ENCODE results near the gene PRKG1. TPM values are rescaled to one million over a fixed set of nuclear protein-coding genes. Genes with fewer than 3 reads are reported as not detected.
"Not testable (repeated sequence)": the region's sequence is repeated elsewhere in the genome, so short reads cannot be mapped to it uniquely, and the experiment has no call there.

PRKG1 gene
- total RNA-seq, 4 donors from 2014 or later, result 1.2 to 6.5 (median 2.7) TPM

DNA sequence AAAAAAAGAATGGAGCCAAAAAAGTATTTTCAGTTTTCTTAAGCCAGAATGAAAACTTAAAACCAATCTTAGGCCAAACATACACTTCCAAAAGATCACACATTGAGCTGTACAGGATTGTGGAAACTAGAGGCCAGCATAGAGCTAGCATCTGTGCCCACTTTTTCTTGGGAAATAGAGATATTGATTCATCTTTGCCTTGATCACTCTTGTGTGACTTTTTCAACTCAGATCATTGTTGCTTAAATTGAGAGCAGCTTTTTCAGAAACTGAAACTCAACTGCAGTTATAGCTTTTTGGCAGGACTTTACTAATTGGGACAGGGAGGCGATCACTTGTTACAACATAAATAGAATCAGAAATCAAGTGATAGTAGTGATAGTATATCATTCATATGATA is 132.2 kb downstream of the PRKG1 start:
- no peak for TF ChIP-seq POLR2A (IDR thresholded peaks at IDR 0.05)
- no peak for DNase-seq (ENCODE audit: low spot score in 2 of 2)
- 61% methylated on average over 1 of the region's 1 CpG for WGBS

DNA sequence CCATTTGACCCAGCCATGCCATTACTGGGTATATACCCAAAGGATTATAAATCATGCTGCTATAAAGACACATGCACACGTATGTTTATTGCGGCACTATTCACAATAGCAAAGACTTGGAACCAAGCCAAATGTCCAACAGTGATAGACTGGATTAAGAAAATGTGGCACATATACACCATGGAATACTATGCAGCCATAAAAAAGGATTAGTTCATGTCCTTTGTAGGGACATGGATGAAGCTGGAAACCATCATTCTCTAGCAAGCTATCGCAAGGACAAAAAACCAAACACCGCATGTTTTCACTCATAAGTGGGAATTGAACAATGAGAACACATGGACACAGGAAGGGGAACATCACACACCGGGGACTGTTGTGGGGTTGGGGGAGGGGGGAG is 138.7 kb downstream of the PRKG1 start:
- H3K4me1 ChIP-seq; H3K27me3 ChIP-seq; H3K9me3 ChIP-seq; DNase-seq (ENCODE audit: low spot score in 2 of 2); H3K27ac ChIP-seq; H3K4me3 ChIP-seq; H3K36me3 ChIP-seq: not testable (repeated sequence)
- 90% methylated on average over 5 of the region's 5 CpGs for WGBS

More for the DNA sequence above, 132.2 kb downstream of the PRKG1 start:
- Histone ChIP-seq H3K4me1 (peaks cover 15% of the 10 kb centered on the region), H3K27me3 (no peaks in the 10 kb centered on the region), H3K4me3 (no peak overlapping the region), H3K36me3 (no peaks in the 10 kb centered on the region), H3K27ac (no peak overlapping the region), H3K9me3 (no peaks in the 10 kb centered on the region)

DNA sequence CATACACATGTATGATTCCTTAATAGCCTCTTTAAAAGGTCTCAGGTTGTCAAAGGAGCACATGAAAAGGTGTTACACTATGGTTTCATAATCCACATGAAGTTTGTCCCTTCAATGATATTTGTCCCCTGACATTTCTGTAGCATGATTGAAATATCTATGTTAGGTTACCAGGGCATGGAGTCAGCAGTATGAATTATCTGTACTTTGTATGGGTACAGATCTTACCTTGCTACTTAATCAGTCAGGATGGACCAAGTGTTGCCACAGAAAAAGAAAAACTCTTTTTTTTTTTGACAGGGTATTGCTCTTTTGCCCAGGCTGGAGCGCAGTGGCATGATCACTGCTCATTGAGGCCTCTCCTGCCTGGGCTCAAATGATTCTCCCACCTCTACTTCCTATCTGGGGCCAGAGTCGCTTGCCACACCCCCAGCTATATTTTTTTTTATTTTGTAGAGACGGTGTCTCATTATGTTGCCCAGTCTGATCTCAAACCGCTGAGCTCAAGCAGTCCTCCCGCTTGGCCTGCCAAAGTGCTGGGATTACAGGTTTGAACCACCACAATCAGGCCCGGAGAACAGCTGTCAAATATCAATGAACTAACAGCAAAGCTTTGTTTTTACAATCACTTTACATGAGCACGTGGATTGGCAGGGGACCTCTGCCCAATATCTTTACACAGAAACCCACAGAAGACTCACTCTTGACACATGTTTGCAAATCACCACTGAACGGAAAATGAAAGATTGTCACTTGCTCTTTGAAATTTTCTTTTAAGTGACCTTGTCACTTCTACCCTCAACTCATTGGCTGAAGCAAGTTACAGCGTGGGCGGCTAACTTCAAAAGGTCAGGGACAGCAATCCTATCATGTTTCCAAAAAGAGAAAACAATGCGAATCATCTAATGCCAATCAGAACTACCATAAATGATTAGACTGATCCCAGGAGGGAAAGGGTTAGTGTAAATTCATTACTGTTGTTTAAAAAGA is 140.2 kb downstream of the PRKG1 start:
- Histone ChIP-seq H3K9me3 (no peaks in the 10 kb centered on the region), H3K36me3 (no peaks in the 10 kb centered on the region), H3K4me1 (no peaks in the 10 kb centered on the region), H3K27ac (no peak overlapping the region), H3K4me3 (no peak overlapping the region), H3K27me3 (no peaks in the 10 kb centered on the region)
- 81% methylated on average over 11 of the region's 11 CpGs for WGBS
- no peak for DNase-seq (ENCODE audit: low spot score in 2 of 2)
- TF ChIP-seq POLR2A (IDR thresholded peaks at IDR 0.05) (no peak), POLR2AphosphoS5 (IDR thresholded peaks at IDR 0.05) (no peak)
- TF ChIP-seq, protein P1, sequence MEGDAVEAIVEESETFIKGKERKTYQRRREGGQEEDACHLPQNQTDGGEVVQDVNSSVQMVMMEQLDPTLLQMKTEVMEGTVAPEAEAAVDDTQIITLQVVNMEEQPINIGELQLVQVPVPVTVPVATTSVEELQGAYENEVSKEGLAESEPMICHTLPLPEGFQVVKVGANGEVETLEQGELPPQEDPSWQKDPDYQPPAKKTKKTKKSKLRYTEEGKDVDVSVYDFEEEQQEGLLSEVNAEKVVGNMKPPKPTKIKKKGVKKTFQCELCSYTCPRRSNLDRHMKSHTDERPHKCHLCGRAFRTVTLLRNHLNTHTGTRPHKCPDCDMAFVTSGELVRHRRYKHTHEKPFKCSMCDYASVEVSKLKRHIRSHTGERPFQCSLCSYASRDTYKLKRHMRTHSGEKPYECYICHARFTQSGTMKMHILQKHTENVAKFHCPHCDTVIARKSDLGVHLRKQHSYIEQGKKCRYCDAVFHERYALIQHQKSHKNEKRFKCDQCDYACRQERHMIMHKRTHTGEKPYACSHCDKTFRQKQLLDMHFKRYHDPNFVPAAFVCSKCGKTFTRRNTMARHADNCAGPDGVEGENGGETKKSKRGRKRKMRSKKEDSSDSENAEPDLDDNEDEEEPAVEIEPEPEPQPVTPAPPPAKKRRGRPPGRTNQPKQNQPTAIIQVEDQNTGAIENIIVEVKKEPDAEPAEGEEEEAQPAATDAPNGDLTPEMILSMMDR (IDR thresholded peaks at IDR 0.05), result no peak

DNA sequence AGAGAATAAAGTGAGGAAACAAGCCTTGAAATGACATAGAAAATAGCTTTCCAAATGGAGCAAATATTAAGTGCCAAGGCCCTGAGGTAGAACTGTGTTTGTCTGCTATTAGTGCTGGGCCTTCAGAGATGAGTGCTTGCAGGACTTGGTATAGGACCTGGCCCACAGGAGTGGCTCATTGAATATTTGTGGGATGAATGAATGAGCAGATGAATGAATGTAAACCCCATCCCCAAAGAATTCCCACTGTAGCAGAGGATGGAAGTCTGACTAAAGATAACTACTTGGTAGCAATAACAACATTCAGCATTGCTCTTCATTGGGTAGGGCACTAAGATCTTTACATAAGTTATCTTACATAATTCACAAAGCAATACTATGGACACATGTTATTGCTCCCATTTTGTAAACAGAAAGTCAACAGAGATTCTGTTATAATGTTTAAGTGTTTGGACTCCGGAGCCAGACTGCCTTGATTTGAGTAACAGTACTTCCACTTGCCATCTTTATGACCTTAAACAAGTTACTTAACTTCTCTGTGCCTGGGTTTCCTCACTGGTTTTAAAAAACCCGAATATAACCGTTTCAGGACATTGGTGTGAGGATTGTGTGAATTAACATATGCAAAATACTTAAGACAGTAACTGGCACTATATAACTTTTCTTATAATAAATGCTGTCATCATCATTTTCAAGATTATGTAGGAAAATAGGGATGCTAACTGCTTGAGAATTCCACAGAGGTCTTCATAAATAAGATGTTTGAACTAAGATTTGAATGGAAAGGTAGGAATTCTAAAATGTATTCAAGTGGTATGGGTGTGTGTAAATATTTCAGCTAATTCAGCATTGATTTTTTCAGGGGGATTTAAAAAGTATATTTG is 141.9 kb downstream of the PRKG1 start:
- Histone ChIP-seq H3K27me3 (no peaks in the 10 kb centered on the region), H3K4me1 (no peaks in the 10 kb centered on the region), H3K9me3 (no peaks in the 10 kb centered on the region), H3K36me3 (no peaks in the 10 kb centered on the region), H3K27ac (no peak overlapping the region), H3K4me3 (no peak overlapping the region)
- TF ChIP-seq POLR2A (IDR thresholded peaks at IDR 0.05) (no peak), POLR2AphosphoS5 (IDR thresholded peaks at IDR 0.05) (no peak), EP300 (IDR thresholded peaks at IDR 0.05) (no peak)
- TF ChIP-seq, protein P1 (IDR thresholded peaks at IDR 0.05), result no peak
- DNase-seq (ENCODE audit: low spot score in 2 of 2), result no peak
- 84% methylated on average over 3 of the region's 3 CpGs for WGBS

DNA sequence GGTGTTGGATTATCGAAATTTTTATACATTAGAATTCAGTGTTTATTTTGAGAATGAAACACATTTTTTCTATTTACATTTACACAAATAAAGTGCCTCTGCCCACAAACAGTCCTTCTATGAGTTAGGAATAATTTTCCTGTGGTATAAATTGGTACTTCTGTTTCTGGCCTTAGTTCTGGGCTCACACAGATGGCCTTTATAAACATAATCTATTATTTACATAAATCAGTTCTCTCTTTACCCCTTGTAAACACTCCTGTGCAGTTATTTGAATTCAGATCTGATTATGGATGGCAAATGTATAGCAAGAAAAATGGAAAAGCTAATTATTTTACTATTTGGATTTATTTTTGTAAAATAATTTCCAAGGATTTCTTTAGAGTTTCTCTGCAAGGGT is 143.2 kb downstream of the PRKG1 start:
- WGBS, result 62% methylated on average over 1 of the region's 1 CpG
- no peaks in the 10 kb centered on the region for H3K36me3 ChIP-seq
- TF ChIP-seq POLR2AphosphoS5 (IDR thresholded peaks at IDR 0.05) (no peak), POLR2A (IDR thresholded peaks at IDR 0.05) (no peak)
- TF ChIP-seq, protein P1 (IDR thresholded peaks at IDR 0.05), result no peak
- no peak overlapping the region for H3K27ac ChIP-seq
- no peaks in the 10 kb centered on the region for H3K4me1 ChIP-seq
- H3K27me3 ChIP-seq, result no peaks in the 10 kb centered on the region
- no peak overlapping the region for H3K4me3 ChIP-seq
- DNase-seq (ENCODE audit: low spot score in 2 of 2), result no peak
- H3K9me3 ChIP-seq, result no peaks in the 10 kb centered on the region

DNA sequence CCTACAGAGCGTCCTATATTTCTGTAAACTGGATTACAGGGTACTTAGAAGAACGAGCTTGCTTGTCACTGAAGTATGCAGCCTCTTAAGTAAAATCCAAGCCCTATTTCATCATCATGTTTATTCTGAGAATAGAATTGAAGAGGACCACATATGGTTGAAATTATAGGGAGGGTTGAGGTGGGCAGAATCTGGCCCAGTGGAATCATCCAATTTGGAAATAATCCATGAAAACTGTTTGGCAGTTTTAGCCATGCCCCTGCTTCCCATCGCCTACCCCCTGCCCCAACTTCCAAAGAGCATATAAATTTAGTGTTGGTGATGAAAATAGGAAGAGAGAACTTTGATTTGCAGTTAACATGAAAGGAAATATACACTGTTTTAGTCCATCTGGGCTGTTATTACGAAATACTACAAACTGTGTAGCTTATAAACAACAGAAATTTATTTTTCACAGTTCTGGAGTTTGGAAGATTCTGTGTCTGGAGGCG is 150.4 kb downstream of the PRKG1 start:
- no peak overlapping the region for H3K4me3 ChIP-seq
- WGBS, result 58% methylated on average over 5 of the region's 5 CpGs
- H3K4me1 ChIP-seq, result no peaks in the 10 kb centered on the region
- H3K27me3 ChIP-seq, result no peaks in the 10 kb centered on the region
- TF ChIP-seq POLR2AphosphoS5 (IDR thresholded peaks at IDR 0.05), result no peak
- H3K9me3 ChIP-seq, result no peaks in the 10 kb centered on the region
- peak overlapping the region; percentile 59 for H3K27ac ChIP-seq
- no peak for DNase-seq (ENCODE audit: low spot score in 2 of 2)
- no peaks in the 10 kb centered on the region for H3K36me3 ChIP-seq
